ENCODE measurements around the gene COL18A1.

DNA sequence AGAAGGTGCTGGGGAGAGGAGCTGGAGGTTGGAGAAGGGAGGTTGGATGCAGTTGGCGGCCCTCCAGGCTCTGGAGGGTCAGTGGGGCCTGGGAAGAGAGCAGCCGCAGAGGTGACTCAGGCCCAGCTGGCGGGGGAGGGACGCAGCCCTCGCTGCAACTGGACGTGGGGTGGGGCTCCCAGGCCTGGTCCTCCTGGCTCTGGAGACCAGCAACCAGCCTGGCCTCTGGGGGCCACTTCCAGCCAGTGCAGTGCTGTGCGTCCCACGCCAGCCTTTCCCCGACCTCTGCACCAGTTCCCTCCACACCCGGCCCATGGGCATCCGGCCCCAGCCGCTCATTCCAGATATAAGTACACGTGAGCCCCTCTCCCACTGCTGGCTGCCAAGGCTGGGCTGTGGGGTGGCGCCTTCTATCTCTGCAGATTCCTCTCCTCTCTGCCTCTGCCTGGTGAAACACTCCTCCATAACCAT, 38.0 kb upstream of the COL18A1 start:
- TF ChIP-seq HNF4A (conservative IDR thresholded peaks at IDR 0.05) = no peak
- TF ChIP-seq SP1 (IDR thresholded peaks at IDR 0.05) = no peak
- TF ChIP-seq TAF1 (conservative IDR thresholded peaks at IDR 0.05) = no peak
- no peak for TF ChIP-seq RAD21 (IDR thresholded peaks at IDR 0.05)
- no peak for TF ChIP-seq RXRA (IDR thresholded peaks at IDR 0.05)
- TF ChIP-seq, protein P1, sequence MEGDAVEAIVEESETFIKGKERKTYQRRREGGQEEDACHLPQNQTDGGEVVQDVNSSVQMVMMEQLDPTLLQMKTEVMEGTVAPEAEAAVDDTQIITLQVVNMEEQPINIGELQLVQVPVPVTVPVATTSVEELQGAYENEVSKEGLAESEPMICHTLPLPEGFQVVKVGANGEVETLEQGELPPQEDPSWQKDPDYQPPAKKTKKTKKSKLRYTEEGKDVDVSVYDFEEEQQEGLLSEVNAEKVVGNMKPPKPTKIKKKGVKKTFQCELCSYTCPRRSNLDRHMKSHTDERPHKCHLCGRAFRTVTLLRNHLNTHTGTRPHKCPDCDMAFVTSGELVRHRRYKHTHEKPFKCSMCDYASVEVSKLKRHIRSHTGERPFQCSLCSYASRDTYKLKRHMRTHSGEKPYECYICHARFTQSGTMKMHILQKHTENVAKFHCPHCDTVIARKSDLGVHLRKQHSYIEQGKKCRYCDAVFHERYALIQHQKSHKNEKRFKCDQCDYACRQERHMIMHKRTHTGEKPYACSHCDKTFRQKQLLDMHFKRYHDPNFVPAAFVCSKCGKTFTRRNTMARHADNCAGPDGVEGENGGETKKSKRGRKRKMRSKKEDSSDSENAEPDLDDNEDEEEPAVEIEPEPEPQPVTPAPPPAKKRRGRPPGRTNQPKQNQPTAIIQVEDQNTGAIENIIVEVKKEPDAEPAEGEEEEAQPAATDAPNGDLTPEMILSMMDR (IDR thresholded peaks at IDR 0.05; ENCODE audit: low read depth, low read length, missing input control) = no peak
- TF ChIP-seq GABPA (IDR thresholded peaks at IDR 0.05 in 1 of 2, conservative IDR thresholded peaks at IDR 0.05 in 1 of 2) = no peak
- TF ChIP-seq, protein P2, sequence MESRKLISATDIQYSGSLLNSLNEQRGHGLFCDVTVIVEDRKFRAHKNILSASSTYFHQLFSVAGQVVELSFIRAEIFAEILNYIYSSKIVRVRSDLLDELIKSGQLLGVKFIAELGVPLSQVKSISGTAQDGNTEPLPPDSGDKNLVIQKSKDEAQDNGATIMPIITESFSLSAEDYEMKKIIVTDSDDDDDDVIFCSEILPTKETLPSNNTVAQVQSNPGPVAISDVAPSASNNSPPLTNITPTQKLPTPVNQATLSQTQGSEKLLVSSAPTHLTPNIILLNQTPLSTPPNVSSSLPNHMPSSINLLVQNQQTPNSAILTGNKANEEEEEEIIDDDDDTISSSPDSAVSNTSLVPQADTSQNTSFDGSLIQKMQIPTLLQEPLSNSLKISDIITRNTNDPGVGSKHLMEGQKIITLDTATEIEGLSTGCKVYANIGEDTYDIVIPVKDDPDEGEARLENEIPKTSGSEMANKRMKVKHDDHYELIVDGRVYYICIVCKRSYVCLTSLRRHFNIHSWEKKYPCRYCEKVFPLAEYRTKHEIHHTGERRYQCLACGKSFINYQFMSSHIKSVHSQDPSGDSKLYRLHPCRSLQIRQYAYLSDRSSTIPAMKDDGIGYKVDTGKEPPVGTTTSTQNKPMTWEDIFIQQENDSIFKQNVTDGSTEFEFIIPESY (IDR thresholded peaks at IDR 0.05) = no peak
- TF ChIP-seq FOXA2 (IDR thresholded peaks at IDR 0.05) = no peak
- TF ChIP-seq, protein P3, sequence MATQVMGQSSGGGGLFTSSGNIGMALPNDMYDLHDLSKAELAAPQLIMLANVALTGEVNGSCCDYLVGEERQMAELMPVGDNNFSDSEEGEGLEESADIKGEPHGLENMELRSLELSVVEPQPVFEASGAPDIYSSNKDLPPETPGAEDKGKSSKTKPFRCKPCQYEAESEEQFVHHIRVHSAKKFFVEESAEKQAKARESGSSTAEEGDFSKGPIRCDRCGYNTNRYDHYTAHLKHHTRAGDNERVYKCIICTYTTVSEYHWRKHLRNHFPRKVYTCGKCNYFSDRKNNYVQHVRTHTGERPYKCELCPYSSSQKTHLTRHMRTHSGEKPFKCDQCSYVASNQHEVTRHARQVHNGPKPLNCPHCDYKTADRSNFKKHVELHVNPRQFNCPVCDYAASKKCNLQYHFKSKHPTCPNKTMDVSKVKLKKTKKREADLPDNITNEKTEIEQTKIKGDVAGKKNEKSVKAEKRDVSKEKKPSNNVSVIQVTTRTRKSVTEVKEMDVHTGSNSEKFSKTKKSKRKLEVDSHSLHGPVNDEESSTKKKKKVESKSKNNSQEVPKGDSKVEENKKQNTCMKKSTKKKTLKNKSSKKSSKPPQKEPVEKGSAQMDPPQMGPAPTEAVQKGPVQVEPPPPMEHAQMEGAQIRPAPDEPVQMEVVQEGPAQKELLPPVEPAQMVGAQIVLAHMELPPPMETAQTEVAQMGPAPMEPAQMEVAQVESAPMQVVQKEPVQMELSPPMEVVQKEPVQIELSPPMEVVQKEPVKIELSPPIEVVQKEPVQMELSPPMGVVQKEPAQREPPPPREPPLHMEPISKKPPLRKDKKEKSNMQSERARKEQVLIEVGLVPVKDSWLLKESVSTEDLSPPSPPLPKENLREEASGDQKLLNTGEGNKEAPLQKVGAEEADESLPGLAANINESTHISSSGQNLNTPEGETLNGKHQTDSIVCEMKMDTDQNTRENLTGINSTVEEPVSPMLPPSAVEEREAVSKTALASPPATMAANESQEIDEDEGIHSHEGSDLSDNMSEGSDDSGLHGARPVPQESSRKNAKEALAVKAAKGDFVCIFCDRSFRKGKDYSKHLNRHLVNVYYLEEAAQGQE (IDR thresholded peaks at IDR 0.05) = no peak
- TF ChIP-seq, protein P4, sequence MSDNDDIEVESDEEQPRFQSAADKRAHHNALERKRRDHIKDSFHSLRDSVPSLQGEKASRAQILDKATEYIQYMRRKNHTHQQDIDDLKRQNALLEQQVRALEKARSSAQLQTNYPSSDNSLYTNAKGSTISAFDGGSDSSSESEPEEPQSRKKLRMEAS (IDR thresholded peaks at IDR 0.05) = no peak
- TF ChIP-seq FOXA1 (IDR thresholded peaks at IDR 0.05) = no peak
- no peak for TF ChIP-seq JUND (IDR thresholded peaks at IDR 0.05)

Measured in liver (tissue), 3 donors.